Muscle of back (tissue), 11 donors: Measurements from ENCODE around the gene RPS27L. TPM values are rescaled to one million over a fixed set of nuclear protein-coding genes. Genes with fewer than 3 reads are reported as not detected.
A peak's percentile ranks its signal among the peaks of the same experiment; 100 is the strongest.
"Not testable (repeated sequence)": the region's sequence is repeated elsewhere in the genome, so short reads cannot be mapped to it uniquely, and the experiment has no call there.

Source experiments
- DNase-seq, 3 donors: peaks; one replicate each; pipeline versions ENCODE4 v3.0.0 to v3.0.0-alpha.2; 2013
- polyA plus RNA-seq, 10 donors: library from polyadenylated mRNA; unstranded; fragments of 120-200 nt; gene quantifications; one replicate each; pipeline ENCODE4 v1.2.1, GENCODE V29; 2013; ENCODE audit not compliant: insufficient read length in 10 of 10

RPS27L gene
- polyA plus RNA-seq, 10 donors = 56.0 to 65.2 (median 62.0) TPM

DNA sequence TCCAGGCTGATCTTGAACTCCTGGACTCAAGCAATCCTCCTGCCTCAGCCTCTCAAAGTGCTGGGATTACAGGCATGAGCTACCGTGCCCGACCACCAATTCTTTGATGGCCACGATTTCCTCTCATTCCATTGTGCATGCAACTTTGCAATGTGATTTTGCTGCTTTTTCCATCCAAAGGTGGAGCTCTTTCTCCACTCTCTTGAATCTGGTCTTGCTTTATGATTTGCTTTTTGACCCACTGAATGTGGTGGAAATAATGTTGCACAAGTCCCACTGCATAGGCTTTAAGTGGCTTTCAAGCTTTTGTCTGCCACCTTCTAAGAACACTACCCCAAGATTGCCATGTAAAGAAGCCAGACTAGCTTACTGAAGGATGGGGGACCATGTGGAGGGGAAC is 10.6 kb downstream of the RPS27L start:
- DNase-seq = no peak

- no peak for DNase-seq
Measured at GRCh38 chr15:63145426-63145825, 11.9 kb downstream of the RPS27L start.

DNA sequence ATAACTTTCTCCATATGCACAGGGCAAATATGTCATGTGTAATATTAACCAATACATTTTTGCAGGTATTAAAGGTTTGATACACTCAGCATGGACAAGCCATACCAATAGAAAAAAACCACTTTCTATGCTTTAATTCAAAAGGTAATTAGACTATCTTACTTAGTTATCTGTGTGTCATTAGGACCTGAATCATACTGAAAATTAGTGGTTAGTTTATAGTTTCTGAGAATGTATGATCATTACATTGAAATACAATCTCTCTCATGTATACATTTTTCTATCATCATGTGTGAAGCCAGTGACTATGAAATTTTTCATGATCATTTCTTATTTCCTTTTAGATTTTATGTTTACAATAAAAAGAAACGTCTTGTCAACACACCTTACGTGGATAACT is 16.3 kb downstream of the RPS27L start:
- no peak for DNase-seq

GRCh38 chr15:63136742-63137141 is 20.5 kb downstream of the RPS27L start:
- no peak for DNase-seq

DNA sequence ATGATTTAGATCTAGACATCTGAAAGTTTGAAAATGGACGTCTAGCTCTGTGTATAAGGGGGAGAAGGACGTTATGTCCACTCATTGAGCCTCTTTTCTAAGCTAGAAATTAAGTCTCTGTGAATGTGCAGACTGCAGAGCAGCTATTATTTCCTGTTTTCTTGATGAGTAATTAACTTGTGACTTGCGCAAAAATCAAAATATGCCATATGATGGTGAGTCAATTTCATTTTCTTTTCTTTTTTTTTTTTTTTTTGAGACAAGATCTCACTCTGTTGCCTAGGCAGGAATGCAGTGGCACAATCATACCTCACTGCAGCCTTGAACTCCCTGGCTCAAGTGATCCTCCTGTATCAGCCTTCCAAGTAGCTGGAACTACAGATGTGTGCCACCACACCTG is 21.5 kb downstream of the RPS27L start:
- peak in 1 of 3 donors; percentile 54 for DNase-seq

DNA sequence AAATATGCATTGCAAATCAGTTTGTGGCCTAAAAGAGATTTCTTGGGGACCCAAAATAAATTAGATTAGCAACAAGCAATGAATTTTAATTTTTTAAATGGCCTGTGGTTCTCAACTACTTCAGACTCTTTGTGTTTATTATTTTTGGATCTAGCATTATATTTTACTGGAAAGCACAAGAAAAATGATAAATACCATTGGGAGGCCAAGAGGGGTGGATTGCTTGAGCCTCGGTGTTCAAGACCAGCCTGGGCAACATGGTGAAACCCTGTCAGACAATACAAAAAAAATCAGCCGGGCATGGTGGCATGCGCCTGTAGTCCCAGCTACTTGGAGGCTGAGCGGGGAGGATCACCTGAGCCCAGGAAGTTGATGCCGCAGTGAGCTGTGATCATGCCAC is 22.0 kb downstream of the RPS27L start:
- DNase-seq = no peak

DNA sequence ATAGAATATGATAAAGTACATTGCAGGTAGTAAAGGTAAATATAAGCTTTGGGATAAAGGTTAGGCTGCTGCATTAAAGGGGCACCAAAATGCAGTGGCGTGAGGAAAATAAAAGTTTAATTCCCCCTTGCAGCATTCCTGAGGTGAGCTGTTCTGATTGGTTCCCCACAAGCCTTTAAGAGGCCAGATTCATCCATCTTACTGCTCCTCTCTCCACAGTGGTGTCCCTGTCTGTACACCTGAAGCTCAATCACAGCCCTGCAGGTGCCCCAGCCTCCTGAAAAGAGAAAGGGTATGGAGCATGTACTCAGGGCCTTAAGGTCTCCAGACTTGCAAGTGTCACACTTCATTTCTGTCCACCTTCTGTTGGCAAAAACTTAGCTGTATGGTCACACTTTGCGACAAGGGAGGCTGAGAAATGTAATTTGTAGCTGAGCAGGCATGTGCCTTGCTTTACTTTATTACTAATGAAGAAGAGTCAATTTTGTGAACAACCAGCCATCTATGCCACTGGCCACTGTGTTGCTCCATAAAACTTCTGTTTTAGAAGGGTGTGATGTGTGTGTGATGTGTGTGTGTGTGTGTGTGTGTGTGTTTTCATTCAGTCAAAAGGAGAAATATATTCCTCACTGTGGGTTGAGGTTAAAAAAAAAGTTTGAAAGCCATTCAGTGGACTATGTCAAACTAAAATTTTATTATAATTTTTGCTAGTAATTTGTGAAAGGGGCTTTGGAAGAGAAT is 22.9 kb downstream of the RPS27L start:
- DNase-seq = no peak

GRCh38 chr15:63133786-63134185 is 23.5 kb downstream of the RPS27L start:
- DNase-seq = no peak

GRCh38 chr15:63126726-63127125 is 30.6 kb downstream of the RPS27L start:
- DNase-seq = no peak

DNA sequence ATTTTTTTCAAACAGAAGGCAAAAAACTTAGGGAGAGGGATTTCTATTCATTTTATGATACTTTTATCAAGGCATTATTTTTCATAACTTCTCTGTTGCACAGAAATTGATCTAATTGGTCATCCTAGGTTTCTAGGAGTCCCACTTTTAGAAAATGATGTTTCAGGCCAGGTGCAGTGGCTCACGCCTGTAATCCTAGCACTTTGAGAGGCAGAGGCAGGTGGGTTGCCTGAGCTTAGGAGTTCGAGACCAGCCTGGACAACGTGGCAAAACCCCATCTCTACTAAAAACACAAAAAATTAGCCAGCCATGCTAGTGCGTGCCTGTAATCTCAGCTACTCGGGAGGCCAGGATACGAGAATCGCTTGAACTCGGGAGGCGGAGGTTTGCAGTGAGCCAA is 32.8 kb downstream of the RPS27L start:
- no peak for DNase-seq

DNA sequence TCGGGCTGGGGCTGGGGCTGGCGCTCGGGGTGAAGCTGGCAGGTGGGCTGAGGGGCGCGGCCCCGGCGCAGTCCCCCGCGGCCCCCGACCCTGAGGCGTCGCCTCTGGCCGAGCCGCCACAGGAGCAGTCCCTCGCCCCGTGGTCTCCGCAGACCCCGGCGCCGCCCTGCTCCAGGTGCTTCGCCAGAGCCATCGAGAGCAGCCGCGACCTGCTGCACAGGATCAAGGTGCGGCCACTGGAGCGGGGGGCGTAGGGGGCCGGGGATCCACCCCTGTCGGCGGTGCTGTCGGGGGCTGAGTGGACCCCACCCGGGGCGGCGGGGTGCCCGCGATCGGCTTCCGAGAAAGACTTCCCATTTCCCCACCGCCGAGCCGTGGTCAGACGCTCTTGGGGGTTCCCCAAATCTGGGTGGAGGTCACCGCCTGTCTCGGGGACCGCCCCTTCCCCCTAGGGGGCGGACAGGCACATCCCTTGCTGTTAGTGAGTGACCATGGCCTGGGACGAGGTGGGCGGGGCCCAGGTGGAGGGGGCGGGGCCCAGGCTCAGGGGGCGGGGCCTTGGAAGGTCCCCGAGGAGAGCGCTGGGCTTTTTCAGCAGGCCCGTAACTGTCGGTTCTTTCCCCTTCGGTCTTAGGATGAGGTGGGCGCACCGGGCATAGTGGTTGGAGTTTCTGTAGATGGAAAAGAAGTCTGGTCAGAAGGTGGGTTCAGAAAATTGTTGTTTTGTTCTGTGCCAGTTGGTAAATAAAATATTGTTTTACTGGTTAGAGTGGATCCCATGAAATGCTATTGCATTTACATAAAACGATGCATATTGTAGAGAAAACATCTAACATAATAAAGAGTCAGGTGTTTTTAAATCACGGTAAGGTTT is 35.0 kb downstream of the RPS27L start:
- peak; percentile 56 to 79 (median 57) for DNase-seq

DNA sequence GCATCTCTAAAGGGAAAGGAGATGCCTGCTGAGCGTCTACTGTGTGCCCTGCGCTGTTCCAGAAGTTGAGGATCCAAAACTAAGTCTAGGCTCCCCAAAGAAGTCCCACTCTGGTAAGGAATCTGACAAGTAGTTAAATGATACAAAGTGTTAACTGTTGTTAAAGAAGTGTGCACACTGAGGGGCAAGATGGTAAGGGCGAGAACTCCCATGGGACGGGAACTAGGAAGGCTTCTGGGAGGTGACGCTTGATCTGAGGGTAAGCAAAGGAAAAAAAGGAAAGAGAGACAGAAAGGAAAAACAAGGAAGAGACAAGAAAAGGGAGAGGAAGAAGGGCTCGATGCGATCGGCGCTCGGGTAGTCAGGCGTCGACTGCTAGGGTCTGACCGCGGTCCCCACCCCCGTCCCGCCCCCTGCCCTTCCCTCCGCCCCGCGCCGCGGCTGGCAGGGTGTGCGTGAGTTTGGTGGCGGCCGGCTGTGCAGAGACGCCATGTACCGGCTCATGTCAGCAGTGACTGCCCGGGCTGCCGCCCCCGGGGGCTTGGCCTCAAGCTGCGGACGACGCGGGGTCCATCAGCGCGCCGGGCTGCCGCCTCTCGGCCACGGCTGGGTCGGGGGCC is 35.8 kb downstream of the RPS27L start, which contains the start of gene LACTB:
LACTB (plus strand) TSS at position 480 of the 620 bp plus-strand sequence; CDS start at position 491, 11 bp downstream.
- peak; percentile 89 to 94 (median 91) for DNase-seq

- DNase-seq = no peak
Measured at GRCh38 chr15:63118854-63119253, 38.4 kb downstream of the RPS27L start.

- no peak for DNase-seq
Measured at GRCh38 chr15:63114465-63114864, 42.8 kb downstream of the RPS27L start.

- DNase-seq = no peak
Measured at GRCh38 chr15:63112871-63113270, 44.4 kb downstream of the RPS27L start.

DNA sequence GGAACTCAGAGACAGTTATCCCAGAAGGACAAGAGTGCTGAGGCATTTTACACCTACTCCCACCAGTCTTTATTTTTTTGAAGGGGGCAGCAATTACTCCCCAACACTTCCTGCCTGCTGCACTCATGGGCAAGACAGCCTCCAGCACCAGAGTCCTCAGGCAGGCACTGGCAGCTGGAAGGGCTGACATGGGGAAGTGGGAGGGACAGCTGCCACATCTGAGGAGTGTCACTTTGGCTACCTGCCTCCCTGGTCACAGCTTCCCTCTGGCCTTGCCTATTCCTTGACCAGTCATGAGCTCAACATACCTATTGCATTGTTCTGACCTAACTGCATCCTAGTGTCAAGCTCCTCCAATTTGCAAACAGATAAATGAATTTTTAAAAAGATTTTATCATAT is 45.8 kb downstream of the RPS27L start:
- no peak for DNase-seq

DNA sequence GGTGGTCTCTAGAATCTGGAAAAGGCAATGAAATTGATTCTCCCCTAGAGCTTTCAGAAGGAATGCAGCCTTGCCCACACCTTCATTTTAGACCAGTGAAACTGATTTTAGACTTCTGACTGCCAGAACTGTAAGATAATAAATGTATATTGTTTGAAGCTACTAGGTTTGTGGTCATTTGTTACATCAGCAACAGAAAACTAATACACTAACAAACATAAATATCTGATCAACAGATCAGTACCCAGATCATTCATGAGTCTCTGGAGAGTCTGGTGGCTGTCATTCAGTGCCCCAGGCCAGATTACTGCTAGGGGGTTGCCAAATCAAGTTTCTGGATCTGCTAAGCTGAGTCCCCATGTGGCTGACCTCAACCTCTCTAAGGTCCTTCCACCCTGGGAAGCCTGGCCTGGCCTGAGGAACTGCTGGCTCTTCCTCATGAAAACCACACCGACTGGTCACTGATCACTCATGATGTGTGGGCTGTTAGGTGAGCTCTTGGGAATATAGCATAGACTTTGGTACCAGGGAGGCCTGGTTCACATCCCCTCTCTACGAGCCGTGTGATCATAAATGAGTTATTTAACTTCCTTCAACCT is 46.8 kb downstream of the RPS27L start:
- no peak for DNase-seq

GRCh38 chr15:63109920-63110319 is 47.4 kb downstream of the RPS27L start:
- DNase-seq = no peak

- no peak for DNase-seq
Measured at GRCh38 chr15:63109498-63109897, 47.8 kb downstream of the RPS27L start.

GRCh38 chr15:63107895-63108546 is 49.3 kb downstream of the RPS27L start:
- DNase-seq = peak in 2 of 3 donors; percentile 30 to 100

DNA sequence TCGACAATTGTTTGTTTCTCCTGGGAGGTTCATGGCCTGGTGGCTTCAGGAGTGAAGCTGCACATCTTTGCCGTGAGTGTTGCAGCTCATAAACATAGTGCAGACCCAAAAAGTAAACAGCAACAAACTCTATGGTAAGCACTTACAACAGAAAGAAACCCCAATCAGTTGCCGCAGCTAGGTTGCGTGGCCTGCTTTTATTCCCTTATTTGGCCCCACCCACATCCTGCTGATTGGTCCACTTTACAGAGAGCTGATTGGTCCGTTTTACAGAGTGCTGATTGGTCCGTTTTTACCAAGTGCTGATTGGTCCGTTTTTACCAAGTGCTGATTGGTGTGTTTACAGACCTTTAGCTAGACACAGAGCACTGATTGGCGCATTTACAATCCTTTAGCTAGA is 51.9 kb downstream of the RPS27L start:
- not testable (repeated sequence) for DNase-seq

GRCh38 chr15:63104727-63105126 is 52.5 kb downstream of the RPS27L start:
- no peak for DNase-seq
